NCI-H1694 (cell line): Measurements from ENCODE around the gene CDC25A.
A peak's percentile ranks its signal among the peaks of the same experiment; 100 is the strongest.

Experiments used
- DNase-seq: peaks from one replicate; lab custom pipeline; 2025; lab: John Stamatoyannopoulos, UW

Gene CDC25A

GRCh38 chr3:48194446-48195071, 6.3 kb upstream of the CDC25A start:
- peak; percentile 49 for DNase-seq

- no peak for DNase-seq
Measured at GRCh38 chr3:48190911-48191310, 2.7 kb upstream of the CDC25A start.

GRCh38 chr3:48189321-48189720, 1.1 kb upstream of the CDC25A start:
- DNase-seq: no peak

- no peak for DNase-seq
Measured at GRCh38 chr3:48187579-48188265, 495 bp downstream of the CDC25A start.

GRCh38 chr3:48187301-48187578, 977 bp downstream of the CDC25A start:
- no peak for DNase-seq

- no peak for DNase-seq
Measured at GRCh38 chr3:48186631-48187300, 1.5 kb downstream of the CDC25A start.

- DNase-seq: no peak
Measured at GRCh38 chr3:48185129-48185528, 3.1 kb downstream of the CDC25A start.

GRCh38 chr3:48184299-48184698, 3.9 kb downstream of the CDC25A start:
- DNase-seq: no peak

- no peak for DNase-seq
Measured at GRCh38 chr3:48180531-48181253, 7.5 kb downstream of the CDC25A start.

GRCh38 chr3:48180021-48180420, 8.2 kb downstream of the CDC25A start:
- no peak for DNase-seq

GRCh38 chr3:48178072-48178471, 10.1 kb downstream of the CDC25A start:
- no peak for DNase-seq

- no peak for DNase-seq
Measured at GRCh38 chr3:48157950-48158376, 30.3 kb downstream of the CDC25A start.

GRCh38 chr3:48157202-48157840, 30.9 kb downstream of the CDC25A start:
- no peak for DNase-seq

GRCh38 chr3:48156163-48156562, 32.1 kb downstream of the CDC25A start:
- DNase-seq: no peak

GRCh38 chr3:48155122-48155521, 33.1 kb downstream of the CDC25A start:
- DNase-seq: no peak

- DNase-seq: no peak
Measured at GRCh38 chr3:48151807-48152427, 36.3 kb downstream of the CDC25A start.

- peak; percentile 47 for DNase-seq
Measured at GRCh38 chr3:48151058-48151806, 37.0 kb downstream of the CDC25A start.

- DNase-seq: no peak
Measured at GRCh38 chr3:48143992-48144391, 44.2 kb downstream of the CDC25A start.

GRCh38 chr3:48143567-48143966, 44.6 kb downstream of the CDC25A start:
- DNase-seq: no peak

GRCh38 chr3:48142316-48142870, 45.8 kb downstream of the CDC25A start:
- DNase-seq: no peak

GRCh38 chr3:48141604-48142137, 46.5 kb downstream of the CDC25A start:
- no peak for DNase-seq
